Measurements from ENCODE around the gene TFDP1.
"Not testable (repeated sequence)": the region's sequence is repeated elsewhere in the genome, so short reads cannot be mapped to it uniquely, and the experiment has no call there.

Gene TFDP1

GRCh38 chr13:113622791-113623490 lies 38.4 kb downstream of the TFDP1 start:
- H3K36me3 ChIP-seq (ENCODE audit: insufficient read depth, low read length): peaks cover 96% of the 10 kb centered on the region
- H3K79me2 ChIP-seq (ENCODE audit: insufficient read depth, low read length): peaks cover 30% of the 10 kb centered on the region
- H3K9ac ChIP-seq (ENCODE audit: low read length): no peak overlapping the region
- no peak for TF ChIP-seq CTCF (IDR thresholded peaks at IDR 0.05; ENCODE audit: low read length)
- TF ChIP-seq EZH2 (IDR thresholded peaks at IDR 0.05; ENCODE audit: borderline replicate concordance, low read length): no peak
- H2AFZ ChIP-seq (ENCODE audit: low read length): no peak overlapping the region
- H3K9me2 ChIP-seq (ENCODE audit: low read depth, low read length): no peaks in the 10 kb centered on the region
- H3K4me1 ChIP-seq (ENCODE audit: insufficient read depth, low read length, severe bottlenecking): no peaks in the 10 kb centered on the region
- H3K27me3 ChIP-seq (ENCODE audit: insufficient read depth, low read length): no peaks in the 10 kb centered on the region
- H3K4me3 ChIP-seq (ENCODE audit: low read depth, low read length, poor library complexity, severe bottlenecking): no peak overlapping the region
- no peaks in the 10 kb centered on the region for H4K20me1 ChIP-seq (ENCODE audit: insufficient read depth, low read length)
- H3K4me2 ChIP-seq (ENCODE audit: low read length): no peak overlapping the region
- no peaks in the 10 kb centered on the region for H3K9me3 ChIP-seq (ENCODE audit: low read length)
- H3F3A ChIP-seq (ENCODE audit: insufficient read depth, low read length): no peaks in the 10 kb centered on the region
- no peak overlapping the region for H3K27ac ChIP-seq (ENCODE audit: low read depth, low read length, poor library complexity, severe bottlenecking)

GRCh38 chr13:113623491-113624234 lies 39.1 kb downstream of the TFDP1 start:
- Histone ChIP-seq H3K4me1 (ENCODE audit: insufficient read depth, low read length, severe bottlenecking) (no peaks in the 10 kb centered on the region), H2AFZ (ENCODE audit: low read length) (no peak overlapping the region), H3K36me3 (ENCODE audit: insufficient read depth, low read length) (peaks cover 96% of the 10 kb centered on the region), H4K20me1 (ENCODE audit: insufficient read depth, low read length) (no peaks in the 10 kb centered on the region), H3K9ac (ENCODE audit: low read length) (no peak overlapping the region), H3K4me2 (ENCODE audit: low read length) (no peak overlapping the region), H3F3A (ENCODE audit: insufficient read depth, low read length) (no peaks in the 10 kb centered on the region), H3K27me3 (ENCODE audit: insufficient read depth, low read length) (no peaks in the 10 kb centered on the region), H3K4me3 (ENCODE audit: low read depth, low read length, poor library complexity, severe bottlenecking) (no peak overlapping the region), H3K9me2 (ENCODE audit: low read depth, low read length) (no peaks in the 10 kb centered on the region), H3K9me3 (ENCODE audit: low read length) (no peaks in the 10 kb centered on the region), H3K27ac (ENCODE audit: low read depth, low read length, poor library complexity, severe bottlenecking) (no peak overlapping the region), H3K79me2 (ENCODE audit: insufficient read depth, low read length) (peaks cover 22% of the 10 kb centered on the region)
- TF ChIP-seq EZH2 (IDR thresholded peaks at IDR 0.05; ENCODE audit: borderline replicate concordance, low read length) (no peak), CTCF (IDR thresholded peaks at IDR 0.05; ENCODE audit: low read length) (no peak)

- no peaks in the 10 kb centered on the region for H3K9me2 ChIP-seq (ENCODE audit: low read depth, low read length)
- no peak overlapping the region for H3K4me2 ChIP-seq (ENCODE audit: low read length)
- no peaks in the 10 kb centered on the region for H3K9me3 ChIP-seq (ENCODE audit: low read length)
- H3K4me3 ChIP-seq (ENCODE audit: low read depth, low read length, poor library complexity, severe bottlenecking): no peak overlapping the region
- peaks cover 98% of the 10 kb centered on the region for H3K36me3 ChIP-seq (ENCODE audit: insufficient read depth, low read length)
- H3K4me1 ChIP-seq (ENCODE audit: insufficient read depth, low read length, severe bottlenecking): no peaks in the 10 kb centered on the region
- H3K79me2 ChIP-seq (ENCODE audit: insufficient read depth, low read length): peaks cover 18% of the 10 kb centered on the region; the same call in 1 of the 2 replicates
- no peaks in the 10 kb centered on the region for H3F3A ChIP-seq (ENCODE audit: insufficient read depth, low read length)
- H2AFZ ChIP-seq (ENCODE audit: low read length): no peak overlapping the region
- TF ChIP-seq EZH2 (IDR thresholded peaks at IDR 0.05; ENCODE audit: borderline replicate concordance, low read length): no peak
- TF ChIP-seq CTCF (IDR thresholded peaks at IDR 0.05; ENCODE audit: low read length): no peak
- no peaks in the 10 kb centered on the region for H3K27me3 ChIP-seq (ENCODE audit: insufficient read depth, low read length)
- H4K20me1 ChIP-seq (ENCODE audit: insufficient read depth, low read length): no peaks in the 10 kb centered on the region
- H3K9ac ChIP-seq (ENCODE audit: low read length): no peak overlapping the region
- no peak overlapping the region for H3K27ac ChIP-seq (ENCODE audit: low read depth, low read length, poor library complexity, severe bottlenecking)
Observed at GRCh38 chr13:113624235-113624587, 39.7 kb downstream of the TFDP1 start.

- H3K4me3 ChIP-seq (ENCODE audit: low read depth, low read length, poor library complexity, severe bottlenecking); H3K4me1 ChIP-seq (ENCODE audit: insufficient read depth, low read length, severe bottlenecking); H3K4me2 ChIP-seq (ENCODE audit: low read length); H3K9me3 ChIP-seq (ENCODE audit: low read length); H3K27ac ChIP-seq (ENCODE audit: low read depth, low read length, poor library complexity, severe bottlenecking); H3F3A ChIP-seq (ENCODE audit: insufficient read depth, low read length); H2AFZ ChIP-seq (ENCODE audit: low read length); H4K20me1 ChIP-seq (ENCODE audit: insufficient read depth, low read length); H3K9ac ChIP-seq (ENCODE audit: low read length); H3K27me3 ChIP-seq (ENCODE audit: insufficient read depth, low read length); H3K9me2 ChIP-seq (ENCODE audit: low read depth, low read length): not testable (repeated sequence)
- H3K79me2 ChIP-seq (ENCODE audit: insufficient read depth, low read length): peaks cover 18% of the 10 kb centered on the region; the same call in 1 of the 2 replicates
- H3K36me3 ChIP-seq (ENCODE audit: insufficient read depth, low read length): peaks cover 99% of the 10 kb centered on the region
Observed at GRCh38 chr13:113624640-113625304, 40.2 kb downstream of the TFDP1 start.
